Natural killer cell treated with Interleukin-12 subunit alpha and Interleukin-12 subunit beta and Interleukin-15 and Interleukin-18, amount 100 ng/mL, for 72 hours (primary cell): ENCODE measurements around the gene THTPA. TPM values are rescaled to one million over a fixed set of nuclear protein-coding genes. Genes with fewer than 3 reads are reported as not detected.
A peak's percentile ranks its signal among the peaks of the same experiment; 100 is the strongest.
"Not testable (repeated sequence)": the region's sequence is repeated elsewhere in the genome, so short reads cannot be mapped to it uniquely, and the experiment has no call there.

ENCODE experiments used
- ATAC-seq, 2 donors: fragments of 150-1000 bp; cut with Tn5 transposase in 1 of 2; sonication (Bioruptor Pico), chemical (Tn5 transposase) in 1 of 2; 2 replicates each; pipeline ENCODE4 v1.10.0; 2021
- DNase-seq: peaks from one replicate; pipeline ENCODE4 v3.0.0; 2022; ENCODE audit warnings: low spot score
- H3K27ac Mint-ChIP-seq, 2 donors: 1 replicate in 1 of 2; 2 replicates in 1 of 2; pipeline ENCODE4 v1.8.0; 2022; ENCODE audit warnings: mixed read lengths in 2 of 2, mild to moderate bottlenecking in 1 of 2, moderate library complexity in 1 of 2
- H3K27me3 Mint-ChIP-seq, 2 donors: 1 replicate in 1 of 2; 2 replicates in 1 of 2; pipeline ENCODE4 v1.8.0; 2022; ENCODE audit warnings: mixed read lengths in 2 of 2
- H3K36me3 Mint-ChIP-seq: one replicate; pipeline ENCODE4 v1.8.0; 2022; ENCODE audit warnings: mixed read lengths
- H3K4me1 Mint-ChIP-seq, 2 donors: 1 replicate in 1 of 2; 2 replicates in 1 of 2; pipeline ENCODE4 v1.8.0; 2022; ENCODE audit warnings: low read depth in 2 of 2, mixed read lengths in 2 of 2, mild to moderate bottlenecking in 1 of 2
- H3K4me3 Mint-ChIP-seq: one replicate; pipeline ENCODE4 v1.8.0; 2022; ENCODE audit warnings: mixed read lengths
- H3K9me3 Mint-ChIP-seq: 2 replicates; pipeline ENCODE4 v1.8.0; 2022; ENCODE audit warnings: mixed read lengths
- total RNA-seq, 2 donors: library from RNA; stranded (reverse); gene quantifications; one replicate each; pipeline ENCODE4 v1.2.3, GENCODE V29; 2022

THTPA gene
- total RNA-seq, 2 donors from 2014 or later, result 10.6 to 11.7 TPM

DNA sequence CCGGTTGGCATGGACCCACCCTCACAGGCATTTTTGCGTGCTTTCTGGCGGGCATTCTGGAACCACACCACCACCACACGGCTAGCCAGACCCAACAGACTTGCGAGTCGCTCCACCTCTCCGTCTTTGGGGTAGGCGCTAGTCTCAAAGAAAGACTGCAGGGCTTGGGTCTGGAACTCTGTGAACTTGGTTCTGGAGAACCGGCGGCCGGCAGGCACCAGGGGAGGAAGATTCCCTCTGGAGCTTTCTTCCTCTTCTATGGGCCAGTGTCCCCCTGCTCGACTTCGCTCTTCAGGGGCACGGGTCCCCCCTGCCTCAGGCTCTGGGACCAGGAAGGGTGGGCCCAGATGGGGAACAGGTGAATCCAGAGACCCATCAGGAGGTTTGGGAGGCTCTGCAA lies 31.1 kb upstream of the THTPA start:
- H3K9me3 Mint-ChIP-seq, result no peaks in the 10 kb centered on the region
- no peak overlapping the region for H3K27ac Mint-ChIP-seq
- H3K4me3 Mint-ChIP-seq, result no peak overlapping the region
- H3K27me3 Mint-ChIP-seq, result no peaks in the 10 kb centered on the region
- ATAC-seq, result no peak
- no peak for DNase-seq
- no peaks in the 10 kb centered on the region for H3K36me3 Mint-ChIP-seq
- peaks cover 0 to 3% of the 10 kb centered on the region in 2 donors for H3K4me1 Mint-ChIP-seq

DNA sequence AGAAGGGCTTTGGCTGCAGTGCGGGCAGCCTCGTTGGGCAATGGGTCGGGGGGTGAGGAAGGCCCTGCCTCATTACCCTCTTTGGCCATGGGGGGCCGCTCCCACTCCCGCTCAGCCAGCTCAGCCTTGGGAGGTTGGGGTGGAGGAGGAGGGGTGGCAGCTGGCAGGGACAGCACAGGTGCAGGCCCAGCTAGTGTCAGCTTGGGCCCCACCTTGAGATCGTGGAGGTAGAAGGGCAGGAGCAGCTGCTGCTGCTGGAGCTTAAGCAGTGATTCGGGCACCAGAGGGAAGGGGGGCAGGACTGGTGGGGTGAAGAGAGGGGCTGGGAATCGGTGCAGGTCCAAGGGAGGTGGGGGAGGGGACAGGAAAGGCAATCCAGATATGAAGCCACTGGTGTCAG lies 30.5 kb upstream of the THTPA start:
- no peak for DNase-seq
- Mint-ChIP-seq H3K4me3 (no peak overlapping the region), H3K4me1 (peaks cover 0 to 3% of the 10 kb centered on the region in 2 donors), H3K9me3 (no peaks in the 10 kb centered on the region), H3K36me3 (no peaks in the 10 kb centered on the region), H3K27ac (no peak overlapping the region), H3K27me3 (no peaks in the 10 kb centered on the region)
- no peak for ATAC-seq

DNA sequence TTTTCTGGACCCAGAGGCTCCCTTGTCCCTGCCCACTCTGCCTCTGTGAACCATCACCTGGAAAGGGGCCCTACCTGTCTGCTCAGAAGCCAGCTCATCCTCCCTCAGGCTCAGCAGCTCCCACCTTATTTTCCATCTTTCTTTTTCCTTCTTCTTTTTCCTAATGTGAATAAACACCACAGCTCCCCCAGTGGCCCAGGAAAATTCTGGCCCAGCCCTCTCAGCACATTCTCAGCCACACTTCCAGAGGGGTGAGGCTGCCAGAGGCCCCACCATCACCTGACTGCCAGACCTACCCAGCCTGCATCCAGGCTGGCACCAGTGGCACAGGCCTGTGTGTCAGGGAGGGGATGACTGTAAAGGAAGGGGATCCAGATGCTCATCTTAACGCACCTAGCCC lies 27.5 kb upstream of the THTPA start:
- no peak for ATAC-seq
- Mint-ChIP-seq H3K4me1 (no peaks in the 10 kb centered on the region), H3K27ac (no peak overlapping the region), H3K27me3 (no peaks in the 10 kb centered on the region), H3K36me3 (no peaks in the 10 kb centered on the region), H3K9me3 (no peaks in the 10 kb centered on the region), H3K4me3 (no peak overlapping the region)
- no peak for DNase-seq

DNA sequence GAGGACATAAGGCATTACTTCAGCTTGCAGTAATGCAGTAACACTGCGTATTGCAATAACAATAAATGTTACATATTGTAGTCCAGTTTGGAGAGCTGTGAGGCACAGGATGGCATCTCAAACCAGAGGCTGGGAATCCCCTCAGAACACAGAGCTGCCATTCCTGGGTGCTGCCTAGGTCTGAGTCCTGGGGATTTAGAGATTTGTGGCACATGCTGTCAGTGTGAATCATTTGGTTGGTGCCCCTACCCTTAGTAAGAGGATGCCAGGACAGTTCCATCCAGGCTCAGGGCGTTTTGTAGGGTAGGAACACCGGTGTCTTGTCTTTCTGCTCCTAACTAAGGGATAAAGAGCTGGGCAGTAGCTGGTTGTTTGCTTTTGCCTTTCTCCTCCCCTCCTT lies 27.1 kb upstream of the THTPA start:
- Mint-ChIP-seq H3K27me3 (no peaks in the 10 kb centered on the region), H3K4me3 (no peak overlapping the region), H3K4me1 (no peaks in the 10 kb centered on the region), H3K9me3 (no peaks in the 10 kb centered on the region), H3K27ac (no peak overlapping the region), H3K36me3 (no peaks in the 10 kb centered on the region)
- DNase-seq, result no peak
- no peak for ATAC-seq

DNA sequence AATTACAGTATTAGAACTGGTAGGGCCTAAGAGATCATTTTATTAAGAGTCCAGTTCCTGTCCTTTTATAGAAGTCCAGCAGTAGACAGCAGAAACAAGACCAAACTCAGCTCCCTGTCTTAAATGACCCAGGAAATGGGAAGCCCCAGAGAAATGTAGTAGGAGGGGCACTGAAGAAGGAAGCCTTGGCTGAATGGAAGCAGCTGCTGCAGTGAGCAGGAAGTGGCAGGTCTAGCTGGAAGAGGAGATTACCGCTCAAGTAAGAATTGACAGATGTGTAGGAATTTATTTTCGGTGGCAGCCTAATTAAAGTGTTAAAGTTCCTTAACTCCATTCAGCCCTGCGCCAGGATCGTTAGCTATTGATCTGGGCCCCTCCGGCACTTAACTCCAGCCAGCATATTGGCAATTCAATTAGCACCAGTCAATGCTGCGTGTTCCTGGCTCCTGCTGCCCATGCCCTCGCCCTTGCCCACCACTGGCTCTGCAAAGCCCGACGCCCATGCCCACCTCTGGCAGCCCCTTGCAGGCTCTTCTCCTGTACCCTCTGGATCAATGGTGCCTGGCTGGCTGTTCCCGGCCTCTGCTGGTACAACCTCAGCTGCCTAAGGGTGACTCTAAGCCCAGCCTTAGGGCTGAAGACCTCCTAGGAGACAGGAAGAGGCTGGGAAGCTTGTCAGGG lies 25.6 kb upstream of the THTPA start:
- DNase-seq (no peak), ATAC-seq (no peak)
- H3K4me1 Mint-ChIP-seq, result no peaks in the 10 kb centered on the region
- no peaks in the 10 kb centered on the region for H3K9me3 Mint-ChIP-seq
- peak overlapping the region in 1 of 2 donors; percentile 8 for H3K27ac Mint-ChIP-seq
- H3K4me3 Mint-ChIP-seq, result no peak overlapping the region
- no peaks in the 10 kb centered on the region for H3K36me3 Mint-ChIP-seq
- H3K27me3 Mint-ChIP-seq, result no peaks in the 10 kb centered on the region

DNA sequence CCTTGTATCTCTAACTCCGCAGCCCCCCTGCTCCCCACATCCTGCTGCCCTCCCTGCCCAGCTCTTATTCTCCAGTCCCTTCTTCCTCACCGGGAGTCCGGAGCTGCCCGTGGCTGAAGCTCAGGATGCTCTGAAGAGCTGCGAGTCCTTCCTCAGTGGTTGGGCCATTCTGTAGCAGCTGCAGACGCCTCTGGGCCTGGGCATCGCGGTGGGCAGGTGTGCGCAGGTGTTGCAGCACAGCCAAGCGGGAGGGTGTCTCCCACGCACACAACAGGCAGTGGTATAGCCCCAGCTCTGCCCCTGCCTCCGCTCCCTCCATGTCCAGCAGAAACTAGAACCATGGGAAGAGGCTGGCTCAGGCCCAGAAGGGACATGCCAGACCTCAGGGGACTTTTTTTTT lies 24.7 kb upstream of the THTPA start:
- no peaks in the 10 kb centered on the region for H3K9me3 Mint-ChIP-seq
- no peak overlapping the region for H3K4me3 Mint-ChIP-seq
- no peaks in the 10 kb centered on the region for H3K36me3 Mint-ChIP-seq
- DNase-seq, result no peak
- no peaks in the 10 kb centered on the region for H3K4me1 Mint-ChIP-seq
- ATAC-seq, result no peak
- H3K27ac Mint-ChIP-seq, result peak overlapping the region in 1 of 2 donors; percentile 8
- no peaks in the 10 kb centered on the region for H3K27me3 Mint-ChIP-seq

DNA sequence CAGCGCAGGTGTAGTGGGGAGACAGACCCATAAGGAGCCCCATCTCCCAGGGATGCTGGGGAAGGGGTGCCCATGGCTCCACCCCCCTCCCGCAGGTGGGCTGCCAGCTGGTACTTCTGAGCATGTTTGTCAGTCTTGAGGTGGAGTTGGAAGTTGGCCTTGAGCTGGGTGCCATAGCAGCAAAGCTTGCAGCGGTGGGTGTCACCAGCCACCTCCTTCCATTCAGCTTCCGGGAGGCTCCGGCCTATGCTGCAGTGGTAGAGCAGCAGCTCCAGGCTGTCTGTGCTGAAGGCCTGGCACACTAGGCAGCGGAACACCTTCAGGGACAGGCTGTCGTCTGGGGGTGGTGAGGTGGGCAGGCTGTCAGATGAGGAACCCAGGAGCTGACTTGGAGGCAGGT lies 23.4 kb upstream of the THTPA start:
- Mint-ChIP-seq H3K36me3 (no peaks in the 10 kb centered on the region), H3K27ac (no peak overlapping the region), H3K27me3 (no peaks in the 10 kb centered on the region), H3K4me1 (no peaks in the 10 kb centered on the region), H3K9me3 (no peaks in the 10 kb centered on the region), H3K4me3 (no peak overlapping the region)
- no peak for DNase-seq
- no peak for ATAC-seq

DNA sequence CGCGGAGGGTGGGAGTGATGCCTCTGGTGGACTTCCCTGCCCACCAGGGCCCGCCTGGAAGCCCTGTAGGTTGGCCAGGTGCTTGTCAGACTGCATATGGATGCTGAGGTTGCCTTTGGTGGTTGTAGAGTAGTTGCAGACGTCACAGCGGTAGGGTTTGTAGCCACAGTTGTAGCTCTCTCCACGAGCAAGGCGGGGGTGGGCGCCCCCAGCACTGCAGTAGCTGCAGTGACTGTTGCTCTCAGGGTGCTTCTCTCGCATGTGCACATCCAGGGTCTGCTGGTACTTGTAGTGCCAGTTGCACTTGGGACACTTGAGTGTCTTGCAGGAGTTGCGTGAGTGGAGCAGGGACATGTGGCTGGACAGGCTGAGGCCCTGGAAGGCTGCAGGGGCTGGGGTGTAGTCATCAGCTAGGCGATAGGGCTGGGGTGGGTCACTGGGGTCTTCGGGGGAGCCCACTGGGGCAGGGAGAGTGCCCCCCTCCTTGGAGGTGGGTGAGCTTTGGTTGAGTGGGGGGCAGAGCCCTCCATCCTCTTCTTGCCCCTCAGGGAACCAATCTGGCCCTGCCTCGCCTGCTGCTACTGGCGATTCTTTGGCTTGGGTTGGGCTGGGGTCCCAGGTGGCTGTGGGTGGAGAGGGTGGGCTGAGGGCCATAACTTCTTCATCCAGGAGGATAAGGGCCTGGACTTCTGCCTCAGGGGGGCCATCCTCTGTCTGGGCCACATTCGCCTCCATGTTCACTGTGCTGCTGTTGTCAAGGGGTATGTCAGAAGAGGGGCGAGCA lies 22.2 kb upstream of the THTPA start:
- no peak for ATAC-seq
- Mint-ChIP-seq H3K27ac (no peak overlapping the region), H3K9me3 (no peaks in the 10 kb centered on the region), H3K27me3 (no peaks in the 10 kb centered on the region), H3K4me1 (no peaks in the 10 kb centered on the region), H3K36me3 (no peaks in the 10 kb centered on the region), H3K4me3 (no peak overlapping the region)
- DNase-seq, result no peak

DNA sequence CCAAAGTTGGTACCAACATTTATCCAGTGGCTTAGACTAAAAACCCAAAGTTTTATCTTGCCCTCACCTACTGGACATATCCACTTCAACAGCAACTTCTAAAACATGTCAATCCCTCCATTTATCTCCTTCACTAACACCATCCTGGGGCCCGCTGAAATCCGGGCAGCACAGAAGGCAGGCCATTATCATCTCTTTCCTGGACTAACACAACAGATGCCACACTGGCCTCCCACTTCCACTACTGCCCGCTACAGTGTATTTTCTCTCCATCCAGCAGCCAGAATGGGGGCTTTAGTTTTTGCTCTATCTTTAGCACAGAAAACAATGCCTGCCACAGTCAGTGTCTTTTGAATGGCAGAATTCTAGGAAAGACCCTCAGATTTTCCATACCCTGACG lies 20.1 kb upstream of the THTPA start:
- ATAC-seq (no peak), DNase-seq (no peak)
- H3K27ac Mint-ChIP-seq, result no peak overlapping the region
- H3K27me3 Mint-ChIP-seq, result no peaks in the 10 kb centered on the region
- no peaks in the 10 kb centered on the region for H3K36me3 Mint-ChIP-seq
- H3K4me1 Mint-ChIP-seq, result peaks cover 0 to 2% of the 10 kb centered on the region in 2 donors
- H3K4me3 Mint-ChIP-seq, result no peak overlapping the region
- H3K9me3 Mint-ChIP-seq, result no peaks in the 10 kb centered on the region

DNA sequence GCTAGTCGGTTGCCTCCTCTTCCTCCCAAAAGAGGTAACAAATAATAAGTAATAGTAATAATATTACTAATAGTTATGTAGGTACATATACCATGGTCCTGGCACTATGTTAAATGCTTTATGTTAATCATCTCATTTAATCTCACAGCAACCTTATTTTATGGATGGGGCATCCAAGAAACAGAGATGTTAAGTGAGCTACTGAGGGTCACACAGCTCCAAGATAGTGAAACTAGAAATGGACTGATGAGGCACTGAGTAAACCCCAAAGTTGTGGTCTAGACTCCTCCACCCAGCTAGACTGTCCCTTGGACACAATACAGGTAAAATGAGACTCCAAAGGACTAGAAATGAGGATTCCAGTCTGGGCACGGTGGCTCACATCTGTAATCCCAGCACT lies 19.6 kb upstream of the THTPA start:
- H3K27me3 Mint-ChIP-seq, result no peaks in the 10 kb centered on the region

DNA sequence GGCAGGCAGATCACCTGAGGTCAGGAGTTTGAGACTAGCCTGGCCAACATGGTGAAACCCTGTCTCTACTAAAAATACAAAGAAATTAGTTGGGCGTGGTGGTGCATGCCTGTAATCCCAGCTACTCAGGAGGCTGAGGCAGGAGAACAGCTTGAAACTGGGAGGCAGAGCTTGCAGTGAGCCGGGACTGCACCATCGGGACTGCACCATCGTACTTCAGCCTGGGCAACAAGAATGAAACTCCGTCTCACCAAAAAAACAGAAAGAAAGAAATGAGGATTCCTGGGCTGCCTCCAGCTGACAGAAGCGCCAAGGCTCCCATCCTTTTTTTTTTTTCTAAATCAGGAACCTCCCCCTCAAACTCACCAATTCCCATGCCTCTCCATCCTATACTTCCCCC lies 19.2 kb upstream of the THTPA start:
- not testable (repeated sequence) for ATAC-seq

More for the DNA sequence above, 19.6 kb upstream of the THTPA start:
- DNase-seq, result no peak
- Mint-ChIP-seq H3K27ac (no peak overlapping the region), H3K4me1 (peaks cover 0 to 2% of the 10 kb centered on the region in 2 donors), H3K4me3 (no peak overlapping the region), H3K9me3 (no peaks in the 10 kb centered on the region), H3K36me3 (no peaks in the 10 kb centered on the region)
- no peak for ATAC-seq

DNA sequence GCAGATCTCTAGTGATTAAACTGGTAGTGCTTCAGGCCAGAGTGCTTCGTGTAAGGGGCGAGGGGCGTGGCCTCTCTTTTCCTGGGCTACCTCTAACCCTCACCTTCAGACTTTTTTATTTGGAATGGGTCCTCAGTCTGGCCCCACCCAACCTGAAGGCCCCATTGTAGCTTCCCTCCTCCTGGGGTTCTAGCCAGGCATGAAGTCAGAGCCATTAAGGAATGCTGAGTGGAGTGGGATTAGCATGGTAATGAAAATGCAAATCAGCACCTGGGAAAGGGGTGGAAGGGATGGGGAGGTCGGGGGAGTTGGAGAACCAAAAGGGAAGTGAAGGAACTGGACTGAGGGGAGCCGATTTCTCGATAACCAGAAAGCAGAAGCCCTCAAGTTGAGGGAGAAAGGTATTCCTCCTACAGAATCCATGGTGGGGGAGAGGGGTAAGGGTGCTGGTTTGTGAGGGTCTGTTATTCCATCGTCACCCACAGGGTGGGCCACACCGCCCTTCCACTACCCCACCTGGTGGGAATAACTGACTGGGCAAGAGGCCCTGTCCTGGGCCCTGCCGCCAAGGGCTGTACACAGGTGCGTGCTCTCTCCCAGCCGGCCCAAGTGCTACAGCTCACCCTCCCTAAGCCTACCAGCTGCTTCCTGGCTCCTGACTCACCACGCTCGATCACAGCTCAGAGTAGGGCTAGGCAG lies 18.6 kb upstream of the THTPA start:
- ATAC-seq (peak in 1 of 2 donors; percentile 25), DNase-seq (no peak)
- peaks cover 0 to 2% of the 10 kb centered on the region in 2 donors for H3K4me1 Mint-ChIP-seq
- H3K36me3 Mint-ChIP-seq, result no peaks in the 10 kb centered on the region
- no peaks in the 10 kb centered on the region for H3K9me3 Mint-ChIP-seq
- no peak overlapping the region for H3K27ac Mint-ChIP-seq
- no peak overlapping the region for H3K4me3 Mint-ChIP-seq
- no peaks in the 10 kb centered on the region for H3K27me3 Mint-ChIP-seq

More for the DNA sequence above, 19.2 kb upstream of the THTPA start:
- H3K27me3 Mint-ChIP-seq, H3K4me1 Mint-ChIP-seq, H3K4me3 Mint-ChIP-seq, H3K36me3 Mint-ChIP-seq, H3K27ac Mint-ChIP-seq, H3K9me3 Mint-ChIP-seq, DNase-seq: not testable (repeated sequence)

DNA sequence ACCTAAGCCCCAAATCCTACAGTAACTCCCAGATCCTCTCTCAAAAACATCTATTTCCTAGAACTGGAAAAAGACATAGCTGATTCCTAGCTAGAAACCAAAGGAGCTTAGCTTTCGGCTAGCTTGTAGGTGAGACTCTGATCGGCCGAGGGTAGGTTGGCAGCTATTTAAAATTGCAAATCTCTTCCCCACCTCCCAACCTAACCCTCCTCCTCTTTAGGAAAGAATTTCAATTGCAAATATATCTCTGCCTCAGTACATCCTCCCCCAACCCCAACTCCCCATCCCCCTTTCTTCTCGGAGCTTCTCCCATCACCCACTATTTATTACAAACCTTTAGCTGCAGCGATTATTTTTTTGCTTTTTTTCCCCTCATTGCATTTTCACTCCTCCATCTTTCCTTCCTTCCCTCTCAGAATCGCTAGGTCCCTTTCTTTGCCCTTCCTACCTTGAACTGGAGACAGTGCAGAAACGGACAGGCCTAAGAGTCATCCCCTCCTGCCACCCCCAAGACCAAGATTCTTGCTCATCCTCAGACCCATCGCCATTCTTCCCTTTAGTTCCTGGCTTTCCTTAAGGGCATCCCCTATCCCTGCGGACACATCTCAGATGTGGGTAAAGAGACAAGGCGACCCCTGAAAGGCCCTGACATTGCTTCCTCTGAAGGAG lies 17.9 kb upstream of the THTPA start:
- H3K9me3 Mint-ChIP-seq, result no peaks in the 10 kb centered on the region
- no peaks in the 10 kb centered on the region for H3K27me3 Mint-ChIP-seq
- DNase-seq (no peak), ATAC-seq (no peak)
- H3K4me1 Mint-ChIP-seq, result peaks cover 0 to 2% of the 10 kb centered on the region in 2 donors
- no peak overlapping the region for H3K27ac Mint-ChIP-seq
- no peaks in the 10 kb centered on the region for H3K36me3 Mint-ChIP-seq
- H3K4me3 Mint-ChIP-seq, result no peak overlapping the region

DNA sequence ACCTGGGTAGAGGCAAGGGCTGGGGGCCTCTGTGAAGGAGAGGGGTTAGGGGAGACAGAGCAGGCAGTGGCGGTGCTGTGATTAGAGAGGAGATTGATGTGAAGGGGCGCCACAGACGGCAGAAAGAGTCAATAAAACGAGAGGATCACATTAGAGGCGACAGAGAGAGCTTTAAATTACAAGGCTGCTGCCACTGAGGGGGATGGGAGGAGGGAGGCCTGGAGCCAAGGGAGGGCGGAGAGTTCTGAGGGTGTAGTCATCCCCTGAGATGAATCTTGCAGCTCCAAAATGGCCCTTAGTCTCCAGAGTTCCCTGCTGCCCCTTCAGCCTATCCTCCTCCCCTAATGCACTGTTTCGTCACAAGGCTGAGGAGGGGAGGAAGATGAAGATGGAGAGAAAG lies 17.3 kb upstream of the THTPA start:
- DNase-seq, result no peak
- H3K4me1 Mint-ChIP-seq, result peaks cover 0 to 2% of the 10 kb centered on the region in 2 donors
- H3K27me3 Mint-ChIP-seq, result no peaks in the 10 kb centered on the region
- H3K27ac Mint-ChIP-seq, result no peak overlapping the region
- no peak for ATAC-seq
- no peaks in the 10 kb centered on the region for H3K9me3 Mint-ChIP-seq
- H3K4me3 Mint-ChIP-seq, result no peak overlapping the region
- no peaks in the 10 kb centered on the region for H3K36me3 Mint-ChIP-seq
